K562 (cell line): ENCODE results near the gene CFD. TPM values are rescaled to one million over a fixed set of nuclear protein-coding genes. Genes with fewer than 3 reads are reported as not detected.

Experiments used
- ARID3A ChIP-seq: IDR thresholded peaks from 2 replicates; pipeline ENCODE4 v1.6.1; 2012; ENCODE audit warnings: low read depth, low read length, improper control_type of control experiment, borderline replicate concordance
- CTBP1 ChIP-seq: fragments of 450-650 bp; IDR thresholded peaks from 2 replicates; pipeline ENCODE4 v1.6.1; 2016; ENCODE audit warnings: borderline replicate concordance
- E4F1 ChIP-seq: fragments of 250-450 bp; sonication (Bioruptor Pico); IDR thresholded peaks from 2 replicates; pipeline ENCODE4 v1.5.0; 2021; ENCODE audit warnings: mild to moderate bottlenecking, borderline replicate concordance
- ETS1 ChIP-seq: conservative IDR thresholded peaks from 2 replicates; pipeline ENCODE4 v1.6.1; 2011; ENCODE audit warnings: low read depth, mild to moderate bottlenecking, low read length; ENCODE audit not compliant: control insufficient read depth
- KDM5B ChIP-seq: fragments of 200-600 bp; sonication (generic); IDR thresholded peaks from 2 replicates; pipeline ENCODE4 v1.6.1; 2012; ENCODE audit warnings: low read depth, mild to moderate bottlenecking, moderate library complexity, low read length, control low read depth, inconsistent platforms; ENCODE audit not compliant: insufficient replicate concordance
- MTA3 ChIP-seq: fragments of 450-650 bp; formaldehyde crosslinking; IDR thresholded peaks from 2 replicates; pipeline ENCODE4 v1.6.1; 2017; ENCODE audit warnings: mild to moderate bottlenecking, borderline replicate concordance
- NELFE ChIP-seq: IDR thresholded peaks from 2 replicates; pipeline ENCODE4 v1.6.1; 2011; ENCODE audit warnings: mild to moderate bottlenecking; ENCODE audit not compliant: insufficient read depth, insufficient read length
- NFYB ChIP-seq: IDR thresholded peaks from 2 replicates; pipeline ENCODE4 v1.6.1; 2011; ENCODE audit warnings: mild to moderate bottlenecking, moderate library complexity; ENCODE audit not compliant: insufficient read length; ENCODE audit errors: extremely low read depth
- POLR3G ChIP-seq: IDR thresholded peaks from 2 replicates; pipeline ENCODE4 v1.6.1; 2011; ENCODE audit not compliant: insufficient read length, insufficient replicate concordance; ENCODE audit errors: extremely low read depth
- SP2 ChIP-seq: IDR thresholded peaks from 2 replicates; pipeline ENCODE4 v1.6.1; 2011; ENCODE audit warnings: mild to moderate bottlenecking, low read depth, low read length, moderate library complexity; ENCODE audit not compliant: poor library complexity, severe bottlenecking; ENCODE audit errors: extremely low read depth
- TGIF2 ChIP-seq: sonication (generic); formaldehyde crosslinking; IDR thresholded peaks from 2 replicates; pipeline ENCODE4 v1.8.1; 2022; ENCODE audit warnings: mild to moderate bottlenecking, missing genetic modification reagents, moderate library complexity
- THRB ChIP-seq: fragments of 450-650 bp; formaldehyde crosslinking; conservative IDR thresholded peaks from 2 replicates; pipeline ENCODE4 v1.4.0; 2022; ENCODE audit warnings: mild to moderate bottlenecking, missing genetic modification characterization
- UBTF ChIP-seq, 2 experiments: IDR thresholded peaks; 2 replicates each; pipeline ENCODE4 v1.6.1; 2012; ENCODE audit warnings: improper control_type of control experiment in 2 of 2, low read depth in 2 of 2, low read length in 2 of 2, borderline replicate concordance in 1 of 2
- ZBED1 ChIP-seq: IDR thresholded peaks from 2 replicates; pipeline ENCODE4 v1.6.1; 2014
- ZNF174 ChIP-seq: fragments of 250-450 bp; sonication (Bioruptor Pico); IDR thresholded peaks from 2 replicates; pipeline ENCODE4 v1.4.0; 2020; ENCODE audit warnings: mild to moderate bottlenecking
- ZNF668 ChIP-seq: fragments of 250-450 bp; sonication (Bioruptor Pico); IDR thresholded peaks from 2 replicates; pipeline ENCODE4 v1.8.0; 2022; ENCODE audit warnings: mild to moderate bottlenecking, inconsistent platforms
- ZZZ3 ChIP-seq: fragments of 450-650 bp; IDR thresholded peaks from 2 replicates; pipeline ENCODE4 v1.6.1; 2016; ENCODE audit warnings: antibody characterized with exemption, mild to moderate bottlenecking, moderate library complexity
- polyA plus RNA-seq, 8 experiments: library from polyadenylated mRNA; depleted of rRNA in 4 of 8; stranded (reverse) in 5 of 8; unstranded in 3 of 8; fragments of >200 nt; fragmentation: Nextera tagmentation in 2 of 8; fragmentation: Illumina TruSeq in 1 of 8; extraction: Ambion mirVana in 2 of 8; extraction: Trizol in 1 of 8; gene quantifications; 2 replicates each; pipeline versions ENCODE4 v1.2.1 to v1.2.3, GENCODE V29; 2011 to 2014; ENCODE audit warnings: inconsistent platforms in 1 of 8, missing spikeins in 1 of 8
- total RNA-seq, 7 experiments: library from RNA; depleted of rRNA in 6 of 7; stranded (reverse); fragments of >200 nt in 6 of 7; fragmentation: Illumina TruSeq in 2 of 7; extraction: Trizol in 2 of 7; gene quantifications; 2 replicates each; pipeline versions ENCODE4 v1.2.1 to v1.2.3, GENCODE V29; 2011 to 2021; ENCODE audit warnings: low replicate concordance in 1 of 7

The CFD gene
- total and polyA plus RNA-seq, 9 of the 15 experiments (the other 6 are each of a cell fraction or from before 2014, with no cell fraction given): 0.52 to 59.4 (median 7.6) TPM

GRCh38 chr19:861756-862580 is 2.5 kb downstream of the CFD start (continued):
- no peak for TF ChIP-seq E4F1
- no peak for TF ChIP-seq POLR3G
- no peak for TF ChIP-seq ZZZ3
- TF ChIP-seq ZBED1: no peak
- 0 out of 2 replicates have a peak, but pooled peaks have one; percentile 18 for TF ChIP-seq ZNF668
- TF ChIP-seq ETS1: peak; percentile 74
- no peak for TF ChIP-seq NELFE
- 0 out of 2 replicates have a peak, but pooled peaks have one; percentile 51 for TF ChIP-seq TGIF2 (CRISPR knock-in tag)
- TF ChIP-seq THRB (CRISPR knock-in tag): no peak
- peak; percentile 95 for TF ChIP-seq CTBP1
- no peak for TF ChIP-seq KDM5B
- TF ChIP-seq SP2: no peak
- TF ChIP-seq ZNF174 (CRISPR knock-in tag): no peak
- 0 out of 4 replicates have a peak, but pooled peaks of 1 of the 2 experiments have one; percentile 56 for TF ChIP-seq UBTF (IDR thresholded peaks at IDR 0.05; ENCODE audit: borderline replicate concordance in 1 of 2, low read depth in 2 of 2, low read length in 2 of 2)
- peak; percentile 74 for TF ChIP-seq MTA3
- no peak for TF ChIP-seq ARID3A
- no peak for TF ChIP-seq NFYB
